K562 (cell line): ENCODE measurements around the gene SAPCD1. TPM values are rescaled to one million over a fixed set of nuclear protein-coding genes. Genes with fewer than 3 reads are reported as not detected.

Source experiments
- CBX2 ChIP-seq: fragments of 200-600 bp; sonication (generic); IDR thresholded peaks from one replicate; pipeline ENCODE4 v1.6.1; 2012; ENCODE audit warnings: mild to moderate bottlenecking, low read length, inconsistent platforms; ENCODE audit not compliant: insufficient read depth, poor library complexity, severe bottlenecking
- CHCHD3 ChIP-seq: fragments of 250-450 bp; sonication (Bioruptor Pico); IDR thresholded peaks from 2 replicates; pipeline ENCODE4 v2.1.2; 2022; ENCODE audit warnings: mild to moderate bottlenecking
- HMG20A ChIP-seq: fragments of 450-650 bp; formaldehyde crosslinking; conservative IDR thresholded peaks from 2 replicates; pipeline ENCODE4 v1.4.0; 2020; ENCODE audit warnings: mild to moderate bottlenecking, mixed read lengths
- ZNF830 ChIP-seq: fragments of 250-450 bp; sonication (Bioruptor Pico); IDR thresholded peaks from 2 replicates; pipeline ENCODE4 v1.5.0; 2021; ENCODE audit warnings: mild to moderate bottlenecking
- polyA plus RNA-seq, 8 experiments: library from polyadenylated mRNA; depleted of rRNA in 4 of 8; stranded (reverse) in 5 of 8; unstranded in 3 of 8; fragments of >200 nt; fragmentation: Nextera tagmentation in 2 of 8; fragmentation: Illumina TruSeq in 1 of 8; extraction: Ambion mirVana in 2 of 8; extraction: Trizol in 1 of 8; gene quantifications; 2 replicates each; pipeline versions ENCODE4 v1.2.1 to v1.2.3, GENCODE V29; 2011 to 2014; ENCODE audit warnings: inconsistent platforms in 1 of 8, missing spikeins in 1 of 8
- total RNA-seq, 7 experiments: library from RNA; depleted of rRNA in 6 of 7; stranded (reverse); fragments of >200 nt in 6 of 7; fragmentation: Illumina TruSeq in 2 of 7; extraction: Trizol in 2 of 7; gene quantifications; 2 replicates each; pipeline versions ENCODE4 v1.2.1 to v1.2.3, GENCODE V29; 2011 to 2021; ENCODE audit warnings: low replicate concordance in 1 of 7
- TF ChIP-seq, protein P1 (sequence below), 2 experiments: fragments of 150-350 bp in 1 of 2; IDR thresholded peaks; 2 replicates each; pipeline ENCODE4 v1.6.1; 2012 to 2016; ENCODE audit warnings: low read depth in 2 of 2, low read length in 2 of 2, mild to moderate bottlenecking in 1 of 2, moderate library complexity in 1 of 2
- TF ChIP-seq, protein P2 (sequence below): sonication (generic); formaldehyde crosslinking; IDR thresholded peaks from 2 replicates; pipeline ENCODE4 v1.4.0; 2020; ENCODE audit warnings: mild to moderate bottlenecking, missing genetic modification reagents
- TF ChIP-seq, protein P3 (sequence below), 2 experiments: fragments of 450-650 bp; formaldehyde crosslinking in 1 of 2; IDR thresholded peaks; 2 replicates each; pipeline versions ENCODE4 v1.4.0 to v1.6.1; 2014 to 2020; ENCODE audit warnings: mild to moderate bottlenecking in 2 of 2, borderline replicate concordance in 1 of 2, low read depth in 1 of 2
- TF ChIP-seq, protein P4 (sequence below): sonication (generic); formaldehyde crosslinking; IDR thresholded peaks from 2 replicates; pipeline ENCODE4 v1.8.0; 2022; ENCODE audit warnings: missing genetic modification reagents, mild to moderate bottlenecking, borderline replicate concordance

SAPCD1 gene
- total and polyA plus RNA-seq, 9 of the 15 experiments (the other 6 are each of a cell fraction or from before 2014, with no cell fraction given) = 2.6 to 30.2 (median 7.4) TPM

DNA sequence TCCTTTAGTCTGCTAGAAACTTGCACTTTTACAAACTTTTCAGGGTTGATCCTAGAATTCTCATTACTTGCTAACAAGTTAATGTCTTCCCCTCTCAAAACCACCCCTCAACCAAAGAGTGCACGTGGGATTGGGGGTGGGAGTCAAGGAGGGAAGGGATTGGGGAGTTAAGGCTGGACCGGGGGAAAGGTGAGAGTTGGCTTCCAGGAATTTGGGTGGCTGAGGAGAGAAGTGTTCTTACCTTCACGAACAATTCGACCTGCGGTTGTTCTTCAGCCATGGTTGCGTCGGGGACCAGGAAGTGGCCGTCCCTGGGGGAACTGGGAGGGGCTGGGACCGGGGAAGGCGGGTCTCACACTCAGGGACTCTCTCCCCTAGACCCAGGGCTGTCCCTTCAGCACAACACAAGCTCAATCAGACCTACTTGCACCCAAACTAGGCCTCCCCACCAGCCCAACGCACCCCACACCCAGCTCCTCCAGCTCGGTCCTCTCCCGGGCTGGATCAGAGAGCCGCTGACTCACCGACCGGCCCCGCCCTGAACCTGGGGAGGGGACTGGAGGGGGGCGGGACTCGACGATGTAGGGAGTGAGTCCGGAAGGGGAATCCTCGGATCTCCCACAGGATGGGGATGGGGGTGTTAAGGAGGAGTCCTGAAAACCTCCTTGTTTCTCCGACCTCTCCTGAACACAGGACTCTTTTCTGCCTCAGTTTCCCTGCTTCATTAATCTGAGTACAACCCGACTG is 26.3 kb upstream of the SAPCD1 start, which contains the start of gene CLIC1 (continued):
- TF ChIP-seq, protein P1, sequence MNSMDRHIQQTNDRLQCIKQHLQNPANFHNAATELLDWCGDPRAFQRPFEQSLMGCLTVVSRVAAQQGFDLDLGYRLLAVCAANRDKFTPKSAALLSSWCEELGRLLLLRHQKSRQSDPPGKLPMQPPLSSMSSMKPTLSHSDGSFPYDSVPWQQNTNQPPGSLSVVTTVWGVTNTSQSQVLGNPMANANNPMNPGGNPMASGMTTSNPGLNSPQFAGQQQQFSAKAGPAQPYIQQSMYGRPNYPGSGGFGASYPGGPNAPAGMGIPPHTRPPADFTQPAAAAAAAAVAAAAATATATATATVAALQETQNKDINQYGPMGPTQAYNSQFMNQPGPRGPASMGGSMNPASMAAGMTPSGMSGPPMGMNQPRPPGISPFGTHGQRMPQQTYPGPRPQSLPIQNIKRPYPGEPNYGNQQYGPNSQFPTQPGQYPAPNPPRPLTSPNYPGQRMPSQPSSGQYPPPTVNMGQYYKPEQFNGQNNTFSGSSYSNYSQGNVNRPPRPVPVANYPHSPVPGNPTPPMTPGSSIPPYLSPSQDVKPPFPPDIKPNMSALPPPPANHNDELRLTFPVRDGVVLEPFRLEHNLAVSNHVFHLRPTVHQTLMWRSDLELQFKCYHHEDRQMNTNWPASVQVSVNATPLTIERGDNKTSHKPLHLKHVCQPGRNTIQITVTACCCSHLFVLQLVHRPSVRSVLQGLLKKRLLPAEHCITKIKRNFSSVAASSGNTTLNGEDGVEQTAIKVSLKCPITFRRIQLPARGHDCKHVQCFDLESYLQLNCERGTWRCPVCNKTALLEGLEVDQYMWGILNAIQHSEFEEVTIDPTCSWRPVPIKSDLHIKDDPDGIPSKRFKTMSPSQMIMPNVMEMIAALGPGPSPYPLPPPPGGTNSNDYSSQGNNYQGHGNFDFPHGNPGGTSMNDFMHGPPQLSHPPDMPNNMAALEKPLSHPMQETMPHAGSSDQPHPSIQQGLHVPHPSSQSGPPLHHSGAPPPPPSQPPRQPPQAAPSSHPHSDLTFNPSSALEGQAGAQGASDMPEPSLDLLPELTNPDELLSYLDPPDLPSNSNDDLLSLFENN (IDR thresholded peaks at IDR 0.05; ENCODE audit: low read depth in 2 of 2, low read length in 2 of 2) = peak in 1 of 2 experiments; percentile 80; a peak in 2 of 4 replicates
- no peak for TF ChIP-seq HMG20A (CRISPR knock-in tag)
- TF ChIP-seq ZNF830 = peak; percentile 51; the same call in 1 of the 2 replicates
- TF ChIP-seq, protein P2, sequence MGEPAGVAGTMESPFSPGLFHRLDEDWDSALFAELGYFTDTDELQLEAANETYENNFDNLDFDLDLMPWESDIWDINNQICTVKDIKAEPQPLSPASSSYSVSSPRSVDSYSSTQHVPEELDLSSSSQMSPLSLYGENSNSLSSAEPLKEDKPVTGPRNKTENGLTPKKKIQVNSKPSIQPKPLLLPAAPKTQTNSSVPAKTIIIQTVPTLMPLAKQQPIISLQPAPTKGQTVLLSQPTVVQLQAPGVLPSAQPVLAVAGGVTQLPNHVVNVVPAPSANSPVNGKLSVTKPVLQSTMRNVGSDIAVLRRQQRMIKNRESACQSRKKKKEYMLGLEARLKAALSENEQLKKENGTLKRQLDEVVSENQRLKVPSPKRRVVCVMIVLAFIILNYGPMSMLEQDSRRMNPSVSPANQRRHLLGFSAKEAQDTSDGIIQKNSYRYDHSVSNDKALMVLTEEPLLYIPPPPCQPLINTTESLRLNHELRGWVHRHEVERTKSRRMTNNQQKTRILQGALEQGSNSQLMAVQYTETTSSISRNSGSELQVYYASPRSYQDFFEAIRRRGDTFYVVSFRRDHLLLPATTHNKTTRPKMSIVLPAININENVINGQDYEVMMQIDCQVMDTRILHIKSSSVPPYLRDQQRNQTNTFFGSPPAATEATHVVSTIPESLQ (CRISPR knock-in tag) = peak; percentile 94
- TF ChIP-seq, protein P3, sequence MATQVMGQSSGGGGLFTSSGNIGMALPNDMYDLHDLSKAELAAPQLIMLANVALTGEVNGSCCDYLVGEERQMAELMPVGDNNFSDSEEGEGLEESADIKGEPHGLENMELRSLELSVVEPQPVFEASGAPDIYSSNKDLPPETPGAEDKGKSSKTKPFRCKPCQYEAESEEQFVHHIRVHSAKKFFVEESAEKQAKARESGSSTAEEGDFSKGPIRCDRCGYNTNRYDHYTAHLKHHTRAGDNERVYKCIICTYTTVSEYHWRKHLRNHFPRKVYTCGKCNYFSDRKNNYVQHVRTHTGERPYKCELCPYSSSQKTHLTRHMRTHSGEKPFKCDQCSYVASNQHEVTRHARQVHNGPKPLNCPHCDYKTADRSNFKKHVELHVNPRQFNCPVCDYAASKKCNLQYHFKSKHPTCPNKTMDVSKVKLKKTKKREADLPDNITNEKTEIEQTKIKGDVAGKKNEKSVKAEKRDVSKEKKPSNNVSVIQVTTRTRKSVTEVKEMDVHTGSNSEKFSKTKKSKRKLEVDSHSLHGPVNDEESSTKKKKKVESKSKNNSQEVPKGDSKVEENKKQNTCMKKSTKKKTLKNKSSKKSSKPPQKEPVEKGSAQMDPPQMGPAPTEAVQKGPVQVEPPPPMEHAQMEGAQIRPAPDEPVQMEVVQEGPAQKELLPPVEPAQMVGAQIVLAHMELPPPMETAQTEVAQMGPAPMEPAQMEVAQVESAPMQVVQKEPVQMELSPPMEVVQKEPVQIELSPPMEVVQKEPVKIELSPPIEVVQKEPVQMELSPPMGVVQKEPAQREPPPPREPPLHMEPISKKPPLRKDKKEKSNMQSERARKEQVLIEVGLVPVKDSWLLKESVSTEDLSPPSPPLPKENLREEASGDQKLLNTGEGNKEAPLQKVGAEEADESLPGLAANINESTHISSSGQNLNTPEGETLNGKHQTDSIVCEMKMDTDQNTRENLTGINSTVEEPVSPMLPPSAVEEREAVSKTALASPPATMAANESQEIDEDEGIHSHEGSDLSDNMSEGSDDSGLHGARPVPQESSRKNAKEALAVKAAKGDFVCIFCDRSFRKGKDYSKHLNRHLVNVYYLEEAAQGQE (IDR thresholded peaks at IDR 0.05; ENCODE audit: borderline replicate concordance) = no peak
- TF ChIP-seq, protein P3 (CRISPR knock-in tag; IDR thresholded peaks at IDR 0.05; ENCODE audit: low read depth) = peak; percentile 80; the same call in 1 of the 2 replicates
- no peak for TF ChIP-seq CBX2
- TF ChIP-seq CHCHD3 (CRISPR knock-in tag) = peak; percentile 95
- TF ChIP-seq, protein P4, sequence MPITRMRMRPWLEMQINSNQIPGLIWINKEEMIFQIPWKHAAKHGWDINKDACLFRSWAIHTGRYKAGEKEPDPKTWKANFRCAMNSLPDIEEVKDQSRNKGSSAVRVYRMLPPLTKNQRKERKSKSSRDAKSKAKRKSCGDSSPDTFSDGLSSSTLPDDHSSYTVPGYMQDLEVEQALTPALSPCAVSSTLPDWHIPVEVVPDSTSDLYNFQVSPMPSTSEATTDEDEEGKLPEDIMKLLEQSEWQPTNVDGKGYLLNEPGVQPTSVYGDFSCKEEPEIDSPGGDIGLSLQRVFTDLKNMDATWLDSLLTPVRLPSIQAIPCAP (CRISPR knock-in tag) = peak; percentile 85
